COLO668 (cell line): ENCODE results near the gene FAM83B.
"Not testable (repeated sequence)": the region's sequence is repeated elsewhere in the genome, so short reads cannot be mapped to it uniquely, and the experiment has no call there.

ENCODE experiments used
- DNase-seq: peaks from one replicate; lab custom pipeline; 2025; ENCODE audit not compliant: unreplicated experiment; lab: John Stamatoyannopoulos, UW

The FAM83B gene

DNA sequence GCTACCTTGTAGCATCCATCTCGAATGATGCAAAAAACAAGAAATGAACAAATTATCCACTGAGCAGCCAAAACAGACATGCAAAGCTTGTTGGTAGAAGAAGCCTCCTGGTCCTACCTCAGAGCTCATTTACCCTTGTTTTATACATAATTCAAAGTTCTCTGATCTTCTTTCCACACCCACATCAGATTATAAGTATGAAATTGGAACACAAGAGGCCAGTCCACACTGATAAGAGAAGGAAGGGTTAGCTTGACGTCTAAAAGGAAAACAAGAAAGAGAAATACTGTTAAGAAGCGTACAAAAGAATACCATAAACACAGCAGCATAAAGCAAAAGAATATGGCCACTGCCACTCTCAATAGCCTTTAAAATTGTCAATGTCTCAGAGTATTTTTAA lies 49.7 kb downstream of the FAM83B start:
- DNase-seq: no peak

DNA sequence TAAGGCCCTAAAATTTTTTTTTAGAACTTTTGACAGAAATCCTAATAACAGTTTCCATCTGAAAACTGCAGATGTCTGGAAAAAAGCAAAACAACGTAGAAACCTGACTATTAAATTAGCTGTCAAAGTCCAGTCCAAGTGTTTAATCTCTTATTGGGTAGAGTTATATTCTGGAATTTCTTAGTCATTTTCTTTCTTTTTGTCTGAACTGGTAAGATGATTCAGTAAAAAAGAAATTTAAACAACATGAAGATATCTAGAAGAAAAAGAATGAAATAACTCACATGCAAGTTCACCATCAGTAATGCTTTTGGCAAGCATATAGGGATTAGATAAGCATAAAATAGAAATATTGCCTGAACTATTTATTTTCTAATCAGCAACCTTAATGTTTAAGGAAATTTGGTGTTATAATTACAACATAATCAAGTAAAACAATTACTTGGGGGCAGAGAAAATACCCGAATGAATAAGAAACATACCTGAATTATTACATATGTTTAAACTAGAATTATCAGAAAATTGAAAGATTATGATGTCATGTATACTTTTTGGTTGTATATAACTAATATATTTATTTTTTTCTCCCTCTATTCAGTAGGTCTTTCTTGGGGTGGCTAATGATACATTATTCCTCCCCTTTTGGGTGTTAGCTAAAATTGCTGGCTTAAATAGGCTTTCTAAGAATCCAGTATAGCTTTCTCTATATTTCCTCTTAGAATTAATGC lies 51.1 kb downstream of the FAM83B start:
- no peak for DNase-seq

DNA sequence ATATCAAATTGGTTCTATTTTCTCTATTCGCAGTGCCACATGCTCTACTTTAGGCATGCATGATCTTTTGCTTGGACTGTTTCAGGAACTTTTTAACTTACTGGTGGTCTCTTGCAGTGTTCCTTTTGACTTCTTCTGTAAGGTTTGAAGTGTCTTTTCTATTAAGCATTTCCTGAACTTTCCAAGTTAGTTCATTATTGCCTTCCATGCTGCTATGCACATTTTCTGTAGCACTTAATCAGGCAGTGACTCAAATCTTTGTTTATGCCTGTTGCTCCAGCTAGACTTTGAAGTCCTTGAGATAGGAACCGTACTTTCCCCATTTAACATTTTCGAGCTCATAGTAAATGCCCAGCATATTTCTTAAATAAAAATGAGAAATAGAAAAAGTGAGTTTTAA lies 52.2 kb downstream of the FAM83B start:
- DNase-seq: no peak

DNA sequence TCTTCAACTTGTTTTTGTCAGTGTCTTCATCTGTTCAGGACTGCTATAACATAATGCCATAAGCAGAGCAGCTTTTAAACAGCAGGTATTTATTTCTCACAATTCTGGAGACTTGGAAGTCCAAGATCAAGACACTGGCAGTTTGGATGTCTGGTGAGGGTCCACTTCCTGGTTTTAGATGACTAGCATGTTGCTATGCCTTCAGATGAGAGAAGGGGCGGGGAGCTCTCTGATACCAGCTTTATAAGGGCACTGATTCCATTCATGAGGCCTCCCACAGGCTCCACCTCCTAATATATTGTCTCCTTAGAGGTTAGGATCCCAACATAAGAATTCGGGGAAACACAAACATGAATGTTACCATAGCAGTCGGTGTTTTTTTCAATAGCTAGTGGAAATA lies 52.9 kb downstream of the FAM83B start:
- DNase-seq: no peak

DNA sequence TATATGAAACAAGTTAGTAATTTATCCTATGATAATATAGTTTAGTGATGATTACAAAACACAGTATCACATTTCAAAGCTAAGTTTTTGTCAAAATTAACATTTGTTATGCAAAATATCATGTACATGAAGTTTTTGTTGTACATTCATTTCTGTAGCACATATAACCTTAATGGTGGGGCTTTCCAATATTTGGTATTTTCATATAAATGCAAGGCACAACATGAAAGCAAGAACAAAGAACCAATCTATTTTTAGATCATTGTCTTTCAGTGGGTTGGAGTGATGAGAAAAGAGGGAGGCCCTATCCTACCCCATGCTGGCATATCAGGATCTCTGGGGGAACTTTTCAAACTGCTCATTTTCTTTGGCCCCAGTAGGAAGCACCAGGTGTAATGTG lies 53.4 kb downstream of the FAM83B start:
- no peak for DNase-seq

DNA sequence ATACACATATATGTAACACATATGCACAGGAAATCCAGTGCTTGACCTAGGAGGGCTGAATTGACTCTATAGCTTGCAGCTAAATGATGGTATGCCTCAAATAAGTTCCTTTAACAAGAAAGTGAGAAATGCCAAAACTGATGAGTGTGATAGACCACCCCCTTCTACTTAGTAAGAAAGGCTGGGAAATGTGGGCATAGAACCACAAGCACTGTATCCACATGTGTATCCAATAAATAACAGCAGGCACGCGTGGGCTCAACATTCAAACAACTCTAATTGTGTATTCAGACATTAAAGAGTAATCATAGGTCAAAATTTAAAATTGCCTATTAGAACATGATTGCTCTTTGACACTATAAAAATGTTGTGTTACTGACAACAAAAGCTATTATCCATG lies 54.1 kb downstream of the FAM83B start:
- DNase-seq: no peak

DNA sequence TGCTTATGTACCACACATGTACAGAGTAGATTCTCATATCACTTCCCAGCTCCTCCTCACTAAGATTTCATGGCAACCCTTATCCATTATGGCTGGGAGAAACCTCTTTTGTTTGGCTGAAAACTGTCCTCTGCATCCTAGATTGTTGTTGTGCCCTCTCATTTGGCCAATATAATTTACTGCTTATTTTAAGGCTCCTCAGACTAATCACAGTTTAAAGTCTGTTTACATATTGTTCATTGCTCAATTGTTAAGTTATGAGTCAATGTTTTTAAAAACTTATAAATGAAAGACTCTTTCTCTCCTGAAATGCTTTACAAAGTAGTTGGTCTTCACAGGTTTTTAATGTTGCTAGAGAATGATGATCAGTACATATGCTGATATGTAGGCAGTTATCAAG lies 57.3 kb downstream of the FAM83B start:
- no peak for DNase-seq

DNA sequence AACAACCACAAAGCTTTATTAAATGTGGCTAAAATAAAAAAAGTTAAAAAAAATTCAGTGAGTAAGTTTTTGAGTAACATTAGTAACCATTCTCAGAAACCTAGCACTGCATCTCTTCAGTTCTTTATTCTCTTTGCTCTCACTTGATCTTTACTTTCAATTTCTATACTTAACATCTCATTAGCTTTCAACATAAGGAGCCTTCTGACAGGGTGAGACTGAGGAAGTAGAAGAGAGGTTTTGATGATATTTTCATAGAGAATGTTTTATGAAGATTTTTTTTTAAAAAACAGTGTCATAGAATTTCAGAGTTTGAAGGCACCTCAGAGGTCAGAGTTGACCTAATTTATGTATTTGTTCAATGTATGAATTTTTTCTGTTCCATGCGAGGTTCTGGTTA lies 60.8 kb downstream of the FAM83B start:
- DNase-seq: no peak

DNA sequence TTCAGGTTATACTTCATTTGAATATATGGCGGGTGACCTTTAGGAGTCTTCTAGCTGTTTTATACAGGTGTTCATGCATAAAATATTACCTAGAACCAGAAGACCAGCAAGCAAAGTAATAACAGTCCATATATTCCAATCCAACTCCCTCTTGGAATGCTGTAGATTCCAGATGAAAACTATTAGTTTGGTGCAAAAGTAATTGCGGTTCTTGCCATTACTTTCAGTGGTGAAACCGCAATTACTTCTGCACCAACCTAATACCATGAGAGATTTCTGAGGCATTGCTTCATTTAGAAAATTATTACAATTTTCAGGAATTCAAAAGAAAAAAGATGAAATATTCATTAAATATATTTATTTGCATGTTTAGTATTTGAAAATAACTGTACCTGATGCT lies 62.6 kb downstream of the FAM83B start:
- DNase-seq: no peak

DNA sequence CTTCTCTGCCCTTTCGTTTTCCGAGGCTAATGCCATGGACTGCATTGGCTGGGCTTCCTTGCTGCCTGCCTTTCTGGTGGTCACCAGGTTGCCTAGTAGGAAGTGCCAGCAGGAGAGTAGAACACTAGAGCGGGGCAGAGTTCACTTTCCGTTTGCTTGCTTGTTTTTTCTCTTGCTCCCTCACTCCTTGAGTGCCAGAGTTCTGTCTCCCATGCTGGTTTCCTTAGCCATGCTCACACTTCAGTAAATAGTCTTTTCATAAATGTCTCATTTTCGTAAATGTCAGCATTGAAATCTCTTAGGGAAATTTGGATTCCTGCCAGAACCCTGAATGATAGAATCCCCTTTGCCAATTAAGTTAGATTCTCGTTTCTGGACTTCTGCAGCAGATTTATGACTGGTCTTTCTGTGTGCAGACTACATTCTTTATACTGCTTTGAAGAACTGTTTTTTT lies 63.9 kb downstream of the FAM83B start:
- no peak for DNase-seq

DNA sequence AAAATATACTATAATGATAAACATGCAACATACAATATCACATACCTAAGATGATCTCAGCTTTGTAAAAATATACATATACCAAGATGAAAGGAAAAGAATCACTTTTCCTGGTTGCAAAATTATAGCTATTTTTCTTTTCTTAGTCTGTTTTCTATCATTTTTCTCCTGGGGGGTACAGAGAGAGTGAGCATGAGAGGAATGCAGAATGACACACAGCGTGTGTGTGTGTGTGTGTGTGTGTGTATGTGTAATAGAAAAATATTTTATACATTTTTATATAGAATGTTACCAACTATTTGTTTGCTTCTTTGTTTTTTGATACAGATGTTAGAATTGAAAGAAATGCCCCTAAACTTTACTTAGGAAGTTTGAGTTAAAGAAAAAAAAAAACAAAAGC lies 64.3 kb downstream of the FAM83B start:
- DNase-seq: no peak

DNA sequence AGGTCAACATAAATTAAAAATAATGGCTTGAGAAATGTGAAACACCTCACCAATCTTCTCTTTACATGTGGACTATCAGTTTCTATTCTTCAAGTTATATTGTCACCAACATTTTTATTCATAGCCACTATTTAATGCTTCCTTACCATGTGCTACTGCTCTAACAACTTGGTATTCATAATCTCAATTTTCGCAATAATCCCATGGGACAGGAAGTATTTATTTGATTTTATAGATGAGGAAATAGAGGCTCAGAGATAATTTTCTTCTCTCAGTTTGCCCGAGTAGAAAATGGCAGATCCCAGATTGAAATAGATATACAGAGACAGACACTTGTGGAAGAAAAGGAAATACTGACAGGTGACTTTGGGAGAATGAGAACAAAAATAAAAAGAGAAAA lies 66.6 kb downstream of the FAM83B start:
- no peak for DNase-seq

DNA sequence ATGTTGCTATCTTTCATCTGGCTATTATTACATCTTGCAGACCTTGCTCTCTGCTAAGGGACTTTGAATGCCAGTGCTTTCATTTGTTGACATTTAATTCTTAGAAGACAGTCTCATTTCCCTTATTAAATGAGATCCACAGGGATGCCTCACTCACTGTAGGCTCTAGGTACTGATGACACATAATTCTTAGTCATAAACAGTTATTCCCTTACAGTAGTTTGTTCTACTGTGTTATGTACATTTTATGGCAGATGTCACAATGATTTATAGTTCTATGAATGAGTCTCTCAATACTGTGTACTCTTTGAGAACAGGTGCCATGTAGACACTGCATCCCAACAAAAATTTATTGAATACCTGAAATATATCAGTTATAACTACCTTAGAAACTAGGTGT lies 70.3 kb downstream of the FAM83B start:
- DNase-seq: no peak

DNA sequence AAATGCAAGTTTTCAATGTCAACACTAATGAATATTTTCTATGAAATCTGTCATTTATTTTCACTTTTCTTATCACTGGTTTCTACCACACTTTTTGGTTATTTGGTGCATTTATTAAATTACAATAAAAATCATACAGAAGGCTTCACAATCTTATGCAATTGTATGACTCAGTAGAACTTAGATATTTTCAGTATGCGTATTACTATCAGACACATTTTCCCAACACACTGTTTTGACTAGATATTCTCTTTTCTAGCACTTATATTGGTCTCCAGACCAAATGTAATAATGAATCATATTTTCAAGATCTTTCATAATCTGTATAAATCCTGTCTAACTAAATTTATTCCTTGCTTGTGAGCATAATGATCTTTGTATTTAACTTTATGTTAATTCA lies 74.1 kb downstream of the FAM83B start:
- no peak for DNase-seq

DNA sequence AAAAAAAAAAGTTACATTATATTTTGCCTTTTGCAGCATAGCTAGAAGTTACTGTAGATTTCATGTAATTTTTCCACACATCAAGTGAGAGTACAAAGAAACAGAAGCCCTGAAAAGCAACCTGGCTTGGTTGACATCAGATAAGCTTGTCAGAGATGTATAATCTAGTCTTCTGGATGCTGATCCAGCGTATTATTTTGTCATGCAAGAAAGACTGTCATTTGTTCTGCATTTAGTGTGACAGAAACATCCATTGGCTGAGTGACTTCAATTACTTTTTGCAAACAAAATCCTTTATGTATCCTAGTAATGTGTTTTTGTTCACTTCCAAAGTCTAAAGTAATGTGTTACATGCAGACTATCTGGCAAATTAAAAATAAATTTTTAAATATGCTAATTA lies 75.3 kb downstream of the FAM83B start:
- DNase-seq: no peak

DNA sequence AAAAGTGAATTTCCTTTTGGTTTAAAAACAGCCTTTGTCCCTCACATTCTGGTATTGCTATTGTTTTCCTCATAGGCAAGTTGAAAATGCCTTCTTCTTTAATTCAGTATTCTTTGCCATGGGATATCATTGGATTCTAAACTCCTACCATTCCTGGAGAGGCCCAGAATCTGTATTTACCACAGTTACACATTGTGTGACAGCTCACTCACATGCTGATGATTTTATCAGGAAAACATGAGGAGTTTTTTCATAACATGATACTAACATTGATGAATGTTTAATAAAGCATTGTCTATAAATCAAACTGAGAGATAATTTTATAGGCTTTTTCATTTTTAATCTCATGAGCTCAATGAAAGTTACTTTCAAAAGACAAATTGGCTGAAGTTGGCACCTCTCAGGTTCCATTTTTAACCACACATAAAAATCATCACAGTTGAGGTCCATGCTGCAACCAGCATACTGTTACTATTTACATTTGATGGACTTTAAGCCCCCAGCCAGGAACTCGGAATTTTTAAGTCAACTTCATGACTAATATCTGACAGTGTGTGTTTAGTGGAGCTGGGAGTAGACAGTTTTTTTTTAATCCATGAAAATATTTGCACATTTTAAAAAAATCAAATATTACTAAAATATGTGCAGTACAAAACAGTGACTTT lies 82.8 kb downstream of the FAM83B start:
- no peak for DNase-seq

DNA sequence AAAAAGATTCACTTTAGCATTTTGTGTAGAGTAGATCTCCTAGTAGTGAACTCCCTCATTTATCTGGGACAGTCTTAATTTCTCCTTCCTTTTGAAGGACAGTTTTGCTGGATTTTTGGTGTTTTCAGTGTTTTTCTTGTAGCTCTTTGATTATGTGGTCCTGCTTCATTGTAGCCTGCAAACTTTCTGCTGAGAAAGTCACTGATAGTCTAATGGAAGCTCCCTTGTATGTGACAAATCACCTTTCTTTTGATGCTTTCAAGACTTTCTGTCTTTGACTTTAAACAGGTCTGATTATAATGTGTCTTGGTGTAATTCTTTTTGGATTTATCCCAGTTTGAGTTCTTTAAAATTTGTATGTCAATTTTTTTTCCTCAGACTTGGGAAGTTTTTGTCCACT lies 86.1 kb downstream of the FAM83B start:
- no peak for DNase-seq

DNA sequence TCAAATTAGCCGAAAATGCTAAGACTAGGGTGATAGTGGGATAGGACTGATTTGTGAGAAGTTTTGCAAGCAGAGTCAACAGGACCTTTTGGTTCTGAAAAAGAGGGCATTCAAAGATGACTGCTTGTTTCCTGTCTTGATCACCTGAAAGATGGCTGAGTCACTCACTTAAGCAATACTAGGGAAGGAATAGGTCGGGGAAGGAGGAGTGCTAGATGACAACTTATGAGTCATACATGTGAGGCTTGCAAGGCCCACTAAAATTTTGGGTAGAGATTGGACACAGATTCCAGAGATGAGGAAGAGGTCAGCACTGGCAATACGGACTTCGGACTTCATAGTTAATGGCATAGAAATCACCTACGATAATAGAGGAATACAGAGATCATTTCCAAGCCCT lies 89.2 kb downstream of the FAM83B start:
- DNase-seq: no peak

DNA sequence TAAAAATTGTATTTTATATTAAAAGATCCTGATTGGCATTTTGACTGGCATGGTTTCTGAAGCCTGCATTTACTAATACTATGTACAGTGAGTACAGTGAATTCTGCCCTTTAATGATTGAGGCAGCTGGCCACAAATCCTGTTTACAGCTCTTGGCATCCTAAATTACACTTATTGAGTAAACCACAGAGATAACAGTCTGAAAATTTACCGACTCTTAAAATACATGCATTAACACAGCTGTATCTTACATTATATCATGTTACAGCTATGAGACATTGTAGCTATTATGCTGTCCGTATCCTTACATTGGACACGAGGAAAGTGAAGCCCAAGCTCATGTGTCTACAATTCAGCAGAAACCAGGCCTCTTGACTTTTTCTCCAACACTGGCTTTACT lies 90.8 kb downstream of the FAM83B start:
- DNase-seq: no peak

DNA sequence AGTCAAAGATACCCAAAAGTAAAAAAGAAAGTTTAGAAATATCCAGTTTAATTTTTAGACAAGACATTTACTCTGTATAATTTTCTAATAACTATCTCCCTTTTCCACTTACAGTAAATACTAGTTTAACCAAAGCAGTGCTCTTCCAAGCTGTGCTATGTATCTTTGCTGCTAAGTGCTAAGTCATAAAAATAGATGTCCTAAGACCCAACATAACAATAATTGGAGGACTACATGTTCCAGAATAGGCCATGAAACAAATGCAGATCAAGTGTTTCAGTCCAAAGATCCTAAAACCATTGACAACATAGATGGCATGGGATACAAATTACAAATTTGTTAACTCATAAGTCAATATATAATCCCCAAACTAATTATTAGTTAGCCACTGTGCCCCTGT lies 111.1 kb downstream of the FAM83B start:
- no peak for DNase-seq

DNA sequence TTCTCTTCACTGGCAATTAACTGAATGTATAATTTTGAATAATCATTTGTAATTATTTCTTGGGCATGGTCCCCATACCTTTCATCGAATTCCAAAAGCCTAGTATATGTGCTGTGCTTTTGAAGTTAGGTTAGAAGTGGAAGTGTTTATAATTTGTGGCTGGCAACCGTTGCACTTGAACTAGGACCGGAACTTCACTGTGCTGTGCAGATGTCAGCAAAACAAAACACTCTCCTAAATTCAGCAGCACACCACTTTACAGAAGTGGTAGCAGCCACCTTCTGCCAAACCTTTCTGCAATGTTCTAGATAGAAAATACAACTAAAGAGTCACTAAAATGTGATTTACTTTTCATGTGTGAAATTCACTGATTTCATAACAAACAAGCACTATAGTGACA lies 111.9 kb downstream of the FAM83B start:
- DNase-seq: no peak

DNA sequence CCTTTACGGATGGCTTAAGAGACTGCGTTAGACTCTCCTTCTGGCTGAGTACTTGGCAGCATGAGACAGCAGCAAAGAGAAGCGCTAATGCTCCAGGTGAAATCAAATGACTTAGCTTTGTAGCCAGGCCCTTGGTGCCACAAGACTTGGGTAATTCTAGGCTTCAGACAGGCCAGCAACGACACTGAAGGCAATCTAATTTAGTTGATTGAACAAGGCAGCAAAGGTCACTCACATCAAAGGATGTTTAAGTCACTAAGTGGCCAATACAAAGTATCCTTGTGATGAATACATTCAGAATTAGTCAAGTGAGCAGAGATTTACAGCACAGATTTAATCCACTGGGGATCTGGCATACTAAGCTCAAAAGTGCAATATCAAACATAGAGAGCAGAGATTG lies 113.2 kb downstream of the FAM83B start:
- DNase-seq: no peak

DNA sequence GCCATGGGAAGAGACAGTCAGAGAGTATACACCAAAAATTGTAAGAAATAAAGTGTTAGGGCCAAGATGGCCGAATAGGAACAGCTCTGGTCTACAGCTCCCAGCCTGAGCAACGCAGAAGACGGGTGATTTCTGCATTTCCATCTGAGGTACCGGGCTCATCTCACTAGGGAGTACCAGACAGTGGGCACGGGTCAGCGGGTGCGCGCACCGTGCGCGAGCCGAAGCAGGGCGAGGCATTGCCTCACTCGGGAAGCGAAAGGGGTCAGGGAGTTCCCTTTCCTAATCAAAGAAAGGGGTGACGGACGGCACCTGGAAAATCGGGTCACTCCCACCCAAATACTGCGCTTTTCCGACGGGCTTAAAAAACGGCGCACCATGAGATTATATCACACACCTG lies 114.8 kb downstream of the FAM83B start:
- DNase-seq: not testable (repeated sequence)
